SU-DHL-6 (cell line): ENCODE data around the gene TBC1D5.
"Not testable (repeated sequence)": the region's sequence is repeated elsewhere in the genome, so short reads cannot be mapped to it uniquely, and the experiment has no call there.

ENCODE experiments used
- H2AFZ ChIP-seq: fragments of 200-600 bp; sonication (generic); 2 replicates; pipeline ENCODE4 v1.6.1; 2014; ENCODE audit warnings: low read depth, mild to moderate bottlenecking, moderate library complexity, mixed read lengths, antibody characterized with exemption, low read length; ENCODE audit not compliant: severe bottlenecking
- H3F3A ChIP-seq: fragments of 200-600 bp; shearing (Covaris generic); 2 replicates; pipeline ENCODE4 v1.6.0; 2016; ENCODE audit warnings: antibody characterized with exemption, mild to moderate bottlenecking; ENCODE audit not compliant: insufficient read depth
- H3K27ac ChIP-seq: fragments of 200-600 bp; sonication (generic); 2 replicates; pipeline ENCODE4 v1.5.1; 2016; ENCODE audit warnings: low read depth, mild to moderate bottlenecking, low read length, moderate library complexity, mixed read lengths
- H3K27me3 ChIP-seq: fragments of 200-600 bp; sonication (generic), shearing (Covaris generic); 2 replicates; pipeline ENCODE4 v1.6.0; 2014; ENCODE audit warnings: mild to moderate bottlenecking, low read length
- H3K36me3 ChIP-seq: fragments of 200-600 bp; sonication (generic); 2 replicates; pipeline ENCODE4 v1.6.1; 2014; ENCODE audit warnings: mild to moderate bottlenecking, low read length, mixed read lengths
- H3K4me2 ChIP-seq: fragments of 300-600, 200-600 bp; shearing (Covaris generic), sonication (generic); 2 replicates; pipeline ENCODE4 v1.6.0; 2014; ENCODE audit warnings: low read length, low read depth, mild to moderate bottlenecking; ENCODE audit not compliant: poor library complexity, severe bottlenecking
- H3K4me3 ChIP-seq: fragments of 200-600 bp; sonication (generic); 2 replicates; pipeline ENCODE4 v1.5.1; 2014; ENCODE audit warnings: antibody characterized with exemption, low read length, mild to moderate bottlenecking, mixed read lengths; ENCODE audit not compliant: insufficient read depth, poor library complexity, severe bottlenecking
- H3K79me2 ChIP-seq: fragments of 200-600 bp; sonication (generic); 2 replicates; pipeline ENCODE4 v1.6.1; 2014; ENCODE audit warnings: mild to moderate bottlenecking, low read length, moderate library complexity; ENCODE audit not compliant: insufficient read depth
- H3K9ac ChIP-seq: fragments of 200-600 bp; sonication (generic); 2 replicates; pipeline ENCODE4 v1.7.0; 2014; ENCODE audit warnings: mild to moderate bottlenecking, low read length
- H3K9me2 ChIP-seq: fragments of 200-600 bp; sonication (generic); replicated peaks from 2 replicates; pipeline ENCODE4 v1.6.1; 2014; ENCODE audit warnings: low read length; ENCODE audit not compliant: insufficient read depth
- H3K9me3 ChIP-seq: fragments of 200-600 bp; sonication (generic); 2 replicates; pipeline ENCODE4 v1.6.1; 2014; ENCODE audit warnings: low read length, mixed read lengths; ENCODE audit not compliant: insufficient read depth
- H4K20me1 ChIP-seq: fragments of 200-600 bp; sonication (generic); 2 replicates; pipeline ENCODE4 v1.6.1; 2014; ENCODE audit warnings: low read depth, mild to moderate bottlenecking, antibody characterized with exemption, low read length, moderate library complexity, mixed read lengths
- CTCF ChIP-seq: fragments of 200-600 bp; sonication (generic); IDR thresholded peaks from one replicate; pipeline ENCODE4 v1.5.1; 2017; ENCODE audit warnings: antibody characterized with exemption, mild to moderate bottlenecking, low read length, moderate library complexity; ENCODE audit not compliant: insufficient read depth, poor library complexity, severe bottlenecking
- EZH2phosphoT487 ChIP-seq: fragments of 200-600 bp; sonication (generic), shearing (Covaris generic); conservative IDR thresholded peaks from 2 replicates; pipeline ENCODE4 v1.6.1; 2018; ENCODE audit warnings: mild to moderate bottlenecking, antibody characterized with exemption, low read length, moderate library complexity, mixed read lengths

Gene TBC1D5

GRCh38 chr3:17539436-17539835 is 203.0 kb downstream of the TBC1D5 start:
- Histone ChIP-seq H3K36me3 (no peaks in the 10 kb centered on the region), H3K4me3 (no peak overlapping the region), H3F3A (no peaks in the 10 kb centered on the region), H4K20me1 (no peaks in the 10 kb centered on the region), H3K27ac (no peak overlapping the region), H3K79me2 (no peaks in the 10 kb centered on the region), H2AFZ (no peak overlapping the region), H3K9me2 (no peaks in the 10 kb centered on the region), H3K27me3 (no peaks in the 10 kb centered on the region), H3K9ac (no peak overlapping the region), H3K9me3 (no peaks in the 10 kb centered on the region), H3K4me2 (no peak overlapping the region)
- TF ChIP-seq EZH2phosphoT487 (no peak), CTCF (no peak)

- no peaks in the 10 kb centered on the region for H3K79me2 ChIP-seq
- H3K27ac ChIP-seq, result no peak overlapping the region
- no peaks in the 10 kb centered on the region for H3F3A ChIP-seq
- no peak overlapping the region for H3K4me3 ChIP-seq
- H3K36me3 ChIP-seq, result no peaks in the 10 kb centered on the region; the same call in 1 of the 2 replicates
- no peak overlapping the region for H3K4me2 ChIP-seq
- no peaks in the 10 kb centered on the region for H3K9me3 ChIP-seq
- H3K9me2 ChIP-seq, result no peaks in the 10 kb centered on the region
- no peak overlapping the region for H3K9ac ChIP-seq
- TF ChIP-seq CTCF (no peak), EZH2phosphoT487 (no peak)
- no peaks in the 10 kb centered on the region for H4K20me1 ChIP-seq
- no peak overlapping the region for H2AFZ ChIP-seq
- H3K27me3 ChIP-seq, result no peaks in the 10 kb centered on the region
These were observed 207.2 kb downstream of the TBC1D5 start for GRCh38 chr3:17535274-17535673.

- H3F3A ChIP-seq, H3K27me3 ChIP-seq, H2AFZ ChIP-seq, H3K9me2 ChIP-seq, H3K9ac ChIP-seq, H3K4me2 ChIP-seq, H3K4me3 ChIP-seq, H3K27ac ChIP-seq, H3K9me3 ChIP-seq, H4K20me1 ChIP-seq, H3K36me3 ChIP-seq, H3K79me2 ChIP-seq: not testable (repeated sequence)
These were observed 210.0 kb downstream of the TBC1D5 start for GRCh38 chr3:17532446-17532845.

GRCh38 chr3:17529677-17530076 is 212.8 kb downstream of the TBC1D5 start:
- Histone ChIP-seq H3K27ac (no peak overlapping the region), H4K20me1 (no peaks in the 10 kb centered on the region), H3K27me3 (no peaks in the 10 kb centered on the region), H3K36me3 (no peaks in the 10 kb centered on the region; the same call in 1 of the 2 replicates), H3K9me2 (no peaks in the 10 kb centered on the region), H2AFZ (no peak overlapping the region), H3F3A (no peaks in the 10 kb centered on the region), H3K4me3 (no peak overlapping the region), H3K79me2 (no peaks in the 10 kb centered on the region), H3K4me2 (no peak overlapping the region), H3K9me3 (no peaks in the 10 kb centered on the region), H3K9ac (no peak overlapping the region)
- TF ChIP-seq CTCF, result no peak
- no peak for TF ChIP-seq EZH2phosphoT487
